Natural killer cell treated with Interleukin-12 subunit alpha and Interleukin-12 subunit beta and Interleukin-15 and Interleukin-18, amount 100 ng/mL, for 72 hours (primary cell): ENCODE measurements around the gene RSF1. TPM values are rescaled to one million over a fixed set of nuclear protein-coding genes. Genes with fewer than 3 reads are reported as not detected.
A peak's percentile ranks its signal among the peaks of the same experiment; 100 is the strongest.

Experiments
- ATAC-seq, 2 donors: fragments of 150-1000 bp; cut with Tn5 transposase in 1 of 2; sonication (Bioruptor Pico), chemical (Tn5 transposase) in 1 of 2; 2 replicates each; pipeline ENCODE4 v1.10.0; 2021
- DNase-seq: peaks from one replicate; pipeline ENCODE4 v3.0.0; 2022; ENCODE audit warnings: low spot score
- H3K27ac Mint-ChIP-seq, 2 donors: 1 replicate in 1 of 2; 2 replicates in 1 of 2; pipeline ENCODE4 v1.8.0; 2022; ENCODE audit warnings: mixed read lengths in 2 of 2, mild to moderate bottlenecking in 1 of 2, moderate library complexity in 1 of 2
- H3K27me3 Mint-ChIP-seq, 2 donors: 1 replicate in 1 of 2; 2 replicates in 1 of 2; pipeline ENCODE4 v1.8.0; 2022; ENCODE audit warnings: mixed read lengths in 2 of 2
- H3K36me3 Mint-ChIP-seq: one replicate; pipeline ENCODE4 v1.8.0; 2022; ENCODE audit warnings: mixed read lengths
- H3K4me1 Mint-ChIP-seq, 2 donors: 1 replicate in 1 of 2; 2 replicates in 1 of 2; pipeline ENCODE4 v1.8.0; 2022; ENCODE audit warnings: low read depth in 2 of 2, mixed read lengths in 2 of 2, mild to moderate bottlenecking in 1 of 2
- H3K4me3 Mint-ChIP-seq: one replicate; pipeline ENCODE4 v1.8.0; 2022; ENCODE audit warnings: mixed read lengths
- H3K9me3 Mint-ChIP-seq: 2 replicates; pipeline ENCODE4 v1.8.0; 2022; ENCODE audit warnings: mixed read lengths
- total RNA-seq, 2 donors: library from RNA; stranded (reverse); gene quantifications; one replicate each; pipeline ENCODE4 v1.2.3, GENCODE V29; 2022

RSF1 gene
- total RNA-seq, 2 donors from 2014 or later = 59.9 to 68.5 TPM

DNA sequence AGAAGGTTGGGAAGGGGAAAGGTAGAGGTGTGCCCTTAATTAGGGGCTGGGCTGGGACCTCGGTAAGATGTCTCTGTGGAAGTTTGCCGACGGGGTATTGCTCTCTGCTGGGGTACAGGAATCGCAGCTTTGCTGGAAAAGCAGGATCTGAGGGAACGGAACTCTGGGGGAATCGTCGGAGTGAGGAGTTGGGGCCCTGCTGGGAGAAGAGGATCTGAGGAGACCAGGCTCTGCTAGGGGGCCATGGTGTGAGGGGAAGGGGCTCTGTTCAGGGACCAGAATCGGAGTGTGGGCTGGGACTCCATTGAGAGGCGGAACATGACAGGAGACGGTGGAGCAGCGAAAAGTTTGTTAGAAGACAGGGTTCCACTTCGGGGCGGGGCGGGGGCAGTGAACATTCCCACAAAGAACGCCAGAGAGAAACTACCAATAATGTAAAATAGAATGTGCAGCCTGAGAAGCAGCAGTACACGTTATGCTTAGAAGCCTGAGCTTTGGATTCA is 878 bp upstream of the RSF1 start:
- peaks cover 21 to 37% of the 10 kb centered on the region in 2 donors for H3K4me1 Mint-ChIP-seq
- H3K9me3 Mint-ChIP-seq = no peaks in the 10 kb centered on the region
- no peaks in the 10 kb centered on the region for H3K27me3 Mint-ChIP-seq
- H3K27ac Mint-ChIP-seq = peak overlapping the region; percentile 73 to 80
- ATAC-seq (no peak), DNase-seq (no peak)
- H3K4me3 Mint-ChIP-seq = peak overlapping the region; percentile 99
- H3K36me3 Mint-ChIP-seq = no peaks in the 10 kb centered on the region

DNA sequence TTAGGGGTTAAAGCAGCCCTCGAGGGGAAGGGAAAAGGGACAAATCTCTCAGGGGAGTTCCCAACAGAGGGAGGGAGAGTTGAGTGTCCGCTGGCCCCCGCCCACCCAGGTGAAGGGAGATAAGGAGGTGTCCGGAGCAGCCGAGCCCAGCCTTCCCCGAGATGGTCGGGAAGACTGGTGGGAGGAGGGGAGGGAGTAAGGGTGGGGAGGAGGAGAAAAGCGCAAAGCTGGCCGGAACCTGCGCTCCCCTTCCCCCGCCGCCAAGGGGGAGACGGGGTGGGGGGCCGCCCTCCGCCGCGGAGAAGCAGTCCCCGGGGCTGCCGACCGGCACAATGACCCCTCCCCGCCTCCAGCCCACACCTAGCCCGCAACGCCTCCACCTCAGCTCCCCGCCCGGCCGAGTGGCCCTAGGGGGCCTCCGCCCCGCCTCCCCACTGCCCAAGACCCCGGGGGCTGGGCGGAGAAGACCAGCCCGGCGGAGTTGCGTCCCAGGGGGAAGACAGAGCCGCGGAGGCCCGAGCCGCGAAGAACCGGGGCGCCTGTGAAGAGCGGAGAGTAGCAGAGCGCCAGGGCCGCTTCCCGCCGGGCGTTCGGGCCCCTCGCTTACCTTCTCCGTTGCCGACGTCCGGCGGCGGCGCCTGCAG is 479 bp downstream of the RSF1 start:
- Mint-ChIP-seq H3K4me3 (peak overlapping the region; percentile 99), H3K27ac (peak overlapping the region; percentile 80 to 92), H3K27me3 (no peaks in the 10 kb centered on the region), H3K4me1 (peaks cover 26 to 47% of the 10 kb centered on the region in 2 donors), H3K9me3 (no peaks in the 10 kb centered on the region), H3K36me3 (peaks cover under 1% of the 10 kb centered on the region)
- ATAC-seq (peak; percentile 24 to 33), DNase-seq (peak; percentile 74)

DNA sequence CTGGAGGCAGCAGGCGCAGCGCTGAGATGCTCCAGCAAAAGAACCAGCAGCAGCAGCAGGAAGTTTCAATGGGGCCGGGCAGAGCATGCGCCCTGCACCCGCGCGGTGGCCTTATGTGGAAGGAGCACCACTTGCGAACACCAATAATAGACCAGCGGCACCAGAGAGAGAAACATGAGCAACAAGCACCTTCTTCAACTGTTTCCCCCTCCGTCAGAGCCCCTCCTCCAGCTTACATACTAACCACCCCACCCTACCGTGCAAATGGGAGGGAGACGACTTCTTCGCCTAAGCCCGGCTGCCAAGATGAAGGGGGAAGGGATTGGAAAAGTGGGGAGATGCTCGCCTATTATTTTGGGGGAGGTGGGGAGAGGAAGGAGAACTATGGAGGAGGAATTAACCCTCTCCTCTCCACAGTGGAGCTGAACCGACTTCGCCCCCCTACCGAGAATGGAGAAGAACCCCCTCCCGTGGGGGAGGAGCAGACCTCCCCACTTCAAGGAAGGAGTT is 1.1 kb downstream of the RSF1 start:
- peak overlapping the region; percentile 99 for H3K4me3 Mint-ChIP-seq
- H3K27me3 Mint-ChIP-seq = no peaks in the 10 kb centered on the region
- H3K36me3 Mint-ChIP-seq = peaks cover 6% of the 10 kb centered on the region
- ATAC-seq = peak; percentile 70 to 73
- no peaks in the 10 kb centered on the region for H3K9me3 Mint-ChIP-seq
- DNase-seq = peak; percentile 88
- peak overlapping the region; percentile 80 to 92 for H3K27ac Mint-ChIP-seq
- H3K4me1 Mint-ChIP-seq = peaks cover 30 to 53% of the 10 kb centered on the region in 2 donors

DNA sequence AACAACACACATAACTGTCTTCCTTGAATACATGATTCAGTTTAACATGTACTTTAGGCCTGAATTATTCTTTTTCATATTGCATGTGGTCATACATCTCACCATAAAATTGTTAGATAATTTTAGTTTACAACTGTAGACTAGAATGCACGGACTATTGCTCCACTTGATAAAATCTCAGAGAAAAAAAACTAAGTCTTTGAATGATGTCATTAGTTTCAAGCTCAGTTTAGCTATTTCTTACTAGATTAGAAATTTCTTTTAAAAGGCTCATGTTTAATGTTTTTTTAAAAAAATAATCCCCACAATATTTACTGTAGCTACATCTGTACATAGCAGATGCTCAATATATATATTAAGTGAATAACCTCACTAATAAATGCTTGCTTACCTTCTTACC is 5.1 kb downstream of the RSF1 start:
- ATAC-seq (no peak), DNase-seq (no peak)
- Mint-ChIP-seq H3K9me3 (no peaks in the 10 kb centered on the region), H3K36me3 (peaks cover 12% of the 10 kb centered on the region), H3K27me3 (no peaks in the 10 kb centered on the region), H3K27ac (no peak overlapping the region), H3K4me1 (peaks cover 26 to 50% of the 10 kb centered on the region in 2 donors), H3K4me3 (no peak overlapping the region)

DNA sequence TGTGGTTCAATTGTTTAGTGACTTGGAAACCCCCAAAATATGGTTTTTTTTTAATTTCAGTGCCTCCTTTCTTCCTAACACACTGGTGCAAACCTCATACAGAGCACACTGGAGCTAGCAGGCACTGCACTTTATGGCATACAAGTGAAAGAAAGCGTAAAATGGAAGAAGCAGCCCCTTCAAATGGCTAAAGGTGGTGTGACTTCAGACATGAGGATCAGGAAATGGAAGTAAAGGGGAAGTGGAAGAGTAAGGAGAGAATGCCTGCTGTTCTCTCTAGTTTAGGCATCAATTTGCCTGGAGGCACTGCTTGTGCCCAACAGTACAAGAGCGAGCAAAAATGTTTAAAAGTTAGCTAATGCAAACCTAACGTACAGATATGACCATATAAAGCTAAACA is 5.7 kb downstream of the RSF1 start:
- Mint-ChIP-seq H3K27ac (no peak overlapping the region), H3K27me3 (no peaks in the 10 kb centered on the region), H3K36me3 (peaks cover 12% of the 10 kb centered on the region), H3K4me1 (peaks cover 31 to 56% of the 10 kb centered on the region in 2 donors), H3K4me3 (no peak overlapping the region), H3K9me3 (no peaks in the 10 kb centered on the region)
- DNase-seq = no peak
- ATAC-seq = no peak

DNA sequence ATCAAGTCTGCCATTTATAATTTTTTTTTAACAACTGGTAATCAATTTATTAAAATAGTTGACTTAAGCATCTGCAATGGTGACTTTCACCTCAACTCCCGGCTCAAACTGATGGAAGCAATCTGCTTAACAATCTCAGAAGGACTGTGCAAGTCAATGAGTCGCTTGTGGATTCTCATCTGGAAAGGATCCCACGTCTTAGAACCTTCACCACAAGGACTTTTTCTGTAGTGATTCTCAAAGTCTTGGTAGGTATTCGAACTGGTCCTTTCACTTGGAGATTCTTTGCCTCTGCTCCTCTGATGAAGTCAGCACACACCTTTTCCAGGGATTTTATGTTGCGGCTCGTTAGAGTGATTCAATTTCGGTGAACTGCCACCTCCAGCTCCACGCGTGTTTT is 7.3 kb downstream of the RSF1 start:
- DNase-seq (no peak), ATAC-seq (no peak)
- Mint-ChIP-seq H3K4me3 (no peak overlapping the region), H3K27ac (no peak overlapping the region), H3K27me3 (no peaks in the 10 kb centered on the region), H3K36me3 (peaks cover 12% of the 10 kb centered on the region), H3K9me3 (no peaks in the 10 kb centered on the region), H3K4me1 (peaks cover 24 to 49% of the 10 kb centered on the region in 2 donors)

DNA sequence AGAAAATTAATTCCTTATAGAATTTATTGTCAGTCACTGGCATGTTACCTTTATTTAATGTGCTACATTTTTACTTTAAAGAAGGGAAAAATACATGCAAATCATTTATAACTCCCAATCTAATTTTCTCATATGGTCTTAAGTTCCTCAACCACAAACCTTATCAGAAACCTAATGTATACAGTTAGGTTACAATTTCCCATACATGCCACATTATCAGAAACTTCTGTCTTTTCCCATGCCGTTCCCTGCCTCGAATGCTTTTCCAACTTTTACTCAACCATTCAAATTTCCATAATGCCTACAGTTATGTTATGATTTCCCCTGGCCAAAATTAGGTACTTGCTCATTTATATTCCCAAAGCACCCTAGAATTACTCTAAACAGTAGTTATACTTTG is 13.5 kb downstream of the RSF1 start:
- Mint-ChIP-seq H3K27ac (no peak overlapping the region), H3K4me3 (no peak overlapping the region)

DNA sequence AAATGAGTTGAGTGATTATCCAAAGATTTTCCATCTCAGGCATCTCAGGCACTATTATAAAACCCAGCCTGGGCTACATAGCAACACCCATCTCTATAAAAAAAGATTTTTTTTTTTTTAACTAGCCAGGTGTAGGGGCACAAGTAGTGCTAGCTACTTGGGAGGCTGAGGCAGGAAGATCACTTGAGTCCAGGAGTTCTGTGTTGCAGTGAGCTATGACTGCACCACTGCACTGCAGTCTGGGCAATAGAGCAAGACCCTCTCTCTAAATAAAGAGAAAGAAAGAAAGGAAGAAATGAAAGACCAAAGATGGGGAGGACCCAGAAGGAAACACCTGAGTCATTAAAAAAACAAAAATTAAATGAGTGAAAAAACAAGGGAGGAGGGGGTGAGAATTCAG is 14.1 kb downstream of the RSF1 start:
- H3K36me3 Mint-ChIP-seq = peaks cover 4% of the 10 kb centered on the region
- DNase-seq = no peak
- no peak overlapping the region for H3K27ac Mint-ChIP-seq
- H3K9me3 Mint-ChIP-seq = no peaks in the 10 kb centered on the region
- no peak overlapping the region for H3K4me3 Mint-ChIP-seq
- peaks cover 31 to 32% of the 10 kb centered on the region in 2 donors for H3K4me1 Mint-ChIP-seq
- no peak for ATAC-seq
- H3K27me3 Mint-ChIP-seq = no peaks in the 10 kb centered on the region

More for the DNA sequence above, 13.5 kb downstream of the RSF1 start:
- H3K9me3 Mint-ChIP-seq = no peaks in the 10 kb centered on the region
- ATAC-seq = no peak
- H3K36me3 Mint-ChIP-seq = peaks cover 6% of the 10 kb centered on the region
- DNase-seq = no peak
- H3K4me1 Mint-ChIP-seq = peaks cover 30 to 31% of the 10 kb centered on the region in 2 donors
- H3K27me3 Mint-ChIP-seq = no peaks in the 10 kb centered on the region

DNA sequence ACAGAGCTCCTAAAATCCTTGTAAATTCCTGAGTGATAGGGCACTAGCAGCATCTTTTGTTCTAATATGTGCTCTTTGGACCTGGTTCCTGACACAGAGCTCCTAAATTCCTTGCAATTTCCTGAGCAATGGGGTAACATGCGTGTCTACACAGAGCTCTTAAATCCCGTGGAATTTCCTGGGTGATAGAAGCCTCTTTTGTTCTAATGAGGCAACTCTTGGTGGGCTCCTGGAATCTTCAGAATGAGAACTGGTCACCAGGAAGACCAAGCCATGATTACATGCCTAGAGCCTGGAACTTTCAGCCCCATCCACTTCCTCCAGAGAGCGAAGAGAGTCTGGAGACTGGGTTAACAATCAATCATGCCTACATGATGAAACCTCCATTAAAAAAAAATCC is 19.0 kb downstream of the RSF1 start:
- H3K27me3 Mint-ChIP-seq = no peaks in the 10 kb centered on the region
- ATAC-seq (no peak), DNase-seq (no peak)
- H3K27ac Mint-ChIP-seq = no peak overlapping the region
- H3K36me3 Mint-ChIP-seq = no peaks in the 10 kb centered on the region
- H3K4me1 Mint-ChIP-seq = peaks cover 29 to 47% of the 10 kb centered on the region in 2 donors
- H3K4me3 Mint-ChIP-seq = no peak overlapping the region
- H3K9me3 Mint-ChIP-seq = no peaks in the 10 kb centered on the region

DNA sequence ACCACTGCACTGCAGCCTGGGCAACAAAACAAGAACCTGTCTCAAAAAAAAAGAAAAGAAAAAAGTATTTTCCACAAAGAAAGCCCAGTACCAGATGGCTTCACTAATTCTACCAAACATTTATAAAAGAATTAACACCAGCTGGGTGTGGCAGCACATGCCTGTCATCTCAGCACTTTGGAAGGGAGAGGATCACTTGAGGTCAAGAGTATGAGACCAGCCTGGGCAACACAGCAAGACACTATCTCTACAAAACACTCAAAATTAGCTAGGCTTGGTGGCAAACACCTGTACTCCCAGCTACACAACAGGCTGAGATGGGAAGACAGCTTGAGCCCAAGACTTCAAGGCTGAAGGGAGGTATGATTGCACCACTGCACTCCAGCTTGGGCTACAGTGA is 20.1 kb downstream of the RSF1 start:
- Mint-ChIP-seq H3K4me3 (no peak overlapping the region), H3K27me3 (no peaks in the 10 kb centered on the region), H3K36me3 (no peaks in the 10 kb centered on the region), H3K9me3 (no peaks in the 10 kb centered on the region), H3K4me1 (peaks cover 33 to 47% of the 10 kb centered on the region in 2 donors), H3K27ac (no peak overlapping the region)
- no peak for ATAC-seq
- no peak for DNase-seq

DNA sequence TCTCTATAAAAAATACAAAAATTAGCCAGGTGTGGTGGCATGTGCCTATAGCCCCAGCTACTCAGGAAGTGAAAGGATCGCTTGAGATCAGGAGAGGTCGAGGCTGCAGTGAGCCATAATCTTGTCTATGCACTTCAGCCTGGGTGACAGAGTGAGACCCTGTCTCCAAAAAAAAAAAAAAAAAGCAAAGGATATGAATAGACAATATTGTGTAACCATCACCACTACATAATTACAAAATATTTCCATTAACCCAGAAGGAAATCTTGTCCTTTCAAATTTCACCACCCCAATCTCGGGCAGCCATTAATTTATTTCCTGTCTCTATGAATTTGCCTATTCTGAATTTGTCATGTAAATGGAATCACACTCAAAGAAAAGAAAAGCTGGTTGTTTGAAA is 21.2 kb downstream of the RSF1 start:
- Mint-ChIP-seq H3K27me3 (no peaks in the 10 kb centered on the region), H3K9me3 (no peaks in the 10 kb centered on the region), H3K27ac (peak overlapping the region in 1 of 2 donors; percentile 50), H3K4me1 (peaks cover 43 to 58% of the 10 kb centered on the region in 2 donors), H3K4me3 (no peak overlapping the region), H3K36me3 (no peaks in the 10 kb centered on the region)
- DNase-seq (no peak), ATAC-seq (no peak)

DNA sequence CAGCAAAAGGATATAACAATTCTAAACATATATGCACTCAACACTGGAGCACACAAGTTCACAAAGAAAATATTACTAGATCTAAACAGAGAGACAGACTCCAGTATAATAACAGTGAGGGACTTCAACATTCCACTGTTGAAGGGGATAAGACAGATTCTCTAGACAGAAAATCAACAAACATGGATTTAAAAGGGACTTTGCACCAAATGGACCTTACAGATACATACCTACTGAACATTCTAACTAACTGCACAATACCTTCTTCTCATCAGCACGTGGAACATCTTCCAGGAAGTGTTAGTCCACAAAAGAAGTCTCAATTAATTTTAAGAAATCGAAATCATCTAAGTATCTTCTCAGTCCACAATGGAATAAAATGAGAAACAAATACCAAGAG is 26.6 kb downstream of the RSF1 start:
- H3K27me3 Mint-ChIP-seq = no peaks in the 10 kb centered on the region
- H3K9me3 Mint-ChIP-seq = no peaks in the 10 kb centered on the region
- H3K36me3 Mint-ChIP-seq = peaks cover 14% of the 10 kb centered on the region
- DNase-seq (no peak), ATAC-seq (no peak)
- H3K27ac Mint-ChIP-seq = no peak overlapping the region
- H3K4me3 Mint-ChIP-seq = no peak overlapping the region
- H3K4me1 Mint-ChIP-seq = peaks cover 72 to 74% of the 10 kb centered on the region in 2 donors

DNA sequence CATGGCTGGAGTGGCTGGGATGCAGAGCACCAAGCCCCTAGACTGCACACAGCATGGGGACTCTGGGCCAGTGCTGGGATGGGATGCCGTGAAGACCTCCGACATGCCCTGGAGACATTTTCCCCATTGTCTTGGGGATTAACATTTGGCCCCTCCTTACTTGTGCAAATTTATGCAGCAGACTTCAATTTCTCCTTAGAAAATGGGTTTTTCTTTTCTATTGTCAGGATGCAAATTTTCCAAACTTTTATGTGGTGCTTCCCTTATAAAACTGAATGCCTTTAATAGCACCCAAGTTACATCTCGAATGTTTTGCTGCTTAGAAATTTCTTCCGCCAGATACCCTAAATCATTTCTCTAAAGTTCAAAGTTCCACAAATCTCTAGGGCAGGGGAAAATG is 29.2 kb downstream of the RSF1 start:
- no peak overlapping the region for H3K27ac Mint-ChIP-seq
- H3K27me3 Mint-ChIP-seq = no peaks in the 10 kb centered on the region
- DNase-seq (no peak), ATAC-seq (no peak)
- peaks cover 14% of the 10 kb centered on the region for H3K36me3 Mint-ChIP-seq
- H3K4me3 Mint-ChIP-seq = no peak overlapping the region
- no peaks in the 10 kb centered on the region for H3K9me3 Mint-ChIP-seq
- H3K4me1 Mint-ChIP-seq = peaks cover 70 to 71% of the 10 kb centered on the region in 2 donors

DNA sequence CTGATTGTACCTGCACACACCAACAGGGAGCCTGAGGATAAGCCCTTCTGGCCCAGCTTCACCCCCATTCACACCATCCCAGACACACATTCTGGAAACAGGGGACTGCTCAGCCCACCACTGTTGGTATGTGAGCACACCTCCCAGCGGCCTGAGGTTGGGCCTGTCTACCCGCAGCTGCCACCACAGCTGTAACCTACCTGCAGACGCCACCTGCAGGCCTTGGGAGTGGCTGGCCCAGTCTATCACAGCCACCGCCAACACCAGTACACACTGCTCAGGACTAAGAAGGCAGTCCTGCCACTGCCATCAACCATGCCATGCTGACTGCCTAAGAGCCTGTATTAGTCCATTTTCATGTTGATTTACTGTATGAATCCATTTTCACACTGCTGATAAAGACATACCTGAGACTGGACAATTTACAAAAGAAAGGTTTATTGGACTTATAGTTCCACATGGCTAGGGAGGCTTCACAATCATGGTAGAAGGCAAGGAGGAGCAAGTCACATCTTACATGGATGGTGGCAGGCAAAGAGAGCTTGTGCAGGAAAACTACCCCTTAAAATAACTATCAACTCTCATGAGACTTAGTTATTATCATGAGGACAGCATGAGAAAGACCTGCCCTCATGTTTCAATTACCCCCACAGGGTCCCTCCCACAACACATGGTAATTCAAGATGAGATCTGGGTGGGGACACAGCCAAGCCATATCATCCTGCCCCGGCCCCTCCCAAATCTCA is 30.6 kb downstream of the RSF1 start:
- DNase-seq (no peak), ATAC-seq (peak; percentile 32 to 33)
- no peak overlapping the region for H3K27ac Mint-ChIP-seq
- no peaks in the 10 kb centered on the region for H3K27me3 Mint-ChIP-seq
- peaks cover 14% of the 10 kb centered on the region for H3K36me3 Mint-ChIP-seq
- no peaks in the 10 kb centered on the region for H3K9me3 Mint-ChIP-seq
- no peak overlapping the region for H3K4me3 Mint-ChIP-seq
- peaks cover 58 to 63% of the 10 kb centered on the region in 2 donors for H3K4me1 Mint-ChIP-seq
